GM12878 (cell line): Measurements from ENCODE around the gene MS4A14. TPM values are rescaled to one million over a fixed set of nuclear protein-coding genes. Genes with fewer than 3 reads are reported as not detected.

Experiments
- ATAC-seq: fragments of 200-7000 bp; cut with Tn5 transposase; 3 replicates; pipeline ENCODE4 v1.9.1; 2020; ENCODE audit warnings: mild to moderate bottlenecking, moderate library complexity
- BruUV-seq: library from RNA; stranded (reverse); fragments of 400-500 nt; replicated peaks from 2 replicates; lab custom pipeline; 2021; lab: Mats Ljungman, UMichigan
- CTCF ChIA-PET: fragments of 300-600 bp; sonication (Branson Sonifier 250); formaldehyde crosslinking; extraction: SDS; loops from one replicate; lab custom pipeline; 2021; ENCODE audit warnings: inconsistent platforms; lab: Yijun Ruan, JAX
- POLR2A ChIA-PET: fragments of 350-600 bp; formaldehyde crosslinking; extraction: SDS; loops from one replicate; lab custom pipeline; 2021; ENCODE audit warnings: inconsistent platforms; lab: Charles Lee
- RAD21 ChIA-PET: fragments of 300-600 bp; sonication (Branson Sonifier 250); formaldehyde crosslinking; loops from one replicate; lab custom pipeline; 2023; ENCODE audit warnings: antibody characterized with exemption; ENCODE audit not compliant: unreplicated experiment; lab: Charles Lee
- SMC1A ChIA-PET: fragments of 300-600 bp; sonication (Branson Sonifier 250); formaldehyde crosslinking; loops from one replicate; lab custom pipeline; 2023; ENCODE audit not compliant: unreplicated experiment, uncharacterized antibody; lab: Charles Lee
- DNase-seq: peaks from one replicate; pipeline ENCODE4 v3.0.0-alpha.2; 2011; ENCODE audit warnings: low read depth, low spot score
- FAIRE-seq: peaks from 3 replicates; lab custom pipeline; 2011; peaks lifted over from hg19 to GRCh38; lab: Jason Lieb, UNC
- H2AFZ ChIP-seq: 2 replicates; pipeline ENCODE4 v1.6.0; 2011; ENCODE audit warnings: low read depth, low read length, control low read depth; ENCODE audit not compliant: control insufficient read depth
- H3K27ac ChIP-seq: 2 replicates; pipeline ENCODE4 v1.5.1; 2011; ENCODE audit warnings: control low read depth; ENCODE audit not compliant: control insufficient read depth, insufficient read depth
- H3K27me3 ChIP-seq, 2 experiments: replicated peaks in 1 of 2; 2 replicates each; pipeline versions ENCODE4 v1.6.0 to v1.6.1; 2011; ENCODE audit warnings: low read length in 1 of 2; ENCODE audit not compliant: control insufficient read depth in 2 of 2, insufficient read depth in 2 of 2
- H3K36me3 ChIP-seq, 2 experiments: 2 replicates each; pipeline ENCODE4 v1.5.1; 2011; ENCODE audit warnings: low read length in 1 of 2; ENCODE audit not compliant: control insufficient read depth in 2 of 2, insufficient read depth in 2 of 2
- H3K4me1 ChIP-seq: 2 replicates; pipeline ENCODE4 v1.6.1; 2011; ENCODE audit warnings: mild to moderate bottlenecking, low read length, moderate library complexity, mixed read lengths; ENCODE audit not compliant: control insufficient read depth, insufficient read depth
- H3K4me2 ChIP-seq: 2 replicates; pipeline ENCODE4 v1.6.0; 2011; ENCODE audit warnings: control low read depth; ENCODE audit not compliant: control insufficient read depth, insufficient read depth
- H3K4me3 ChIP-seq: fragments of 200-600 bp; sonication (generic); 2 replicates; pipeline ENCODE4 v1.5.1; 2016
- H3K79me2 ChIP-seq: 2 replicates; pipeline ENCODE4 v1.6.0; 2011; ENCODE audit warnings: low read length; ENCODE audit not compliant: control insufficient read depth, insufficient read depth
- H3K9ac ChIP-seq: 2 replicates; pipeline ENCODE4 v1.8.0; 2011; ENCODE audit warnings: low read length, control low read depth, mixed read lengths; ENCODE audit not compliant: control insufficient read depth, insufficient read depth
- H3K9me3 ChIP-seq: replicated peaks from 3 replicates; pipeline ENCODE4 v1.5.1; 2011; ENCODE audit warnings: mild to moderate bottlenecking, low read length; ENCODE audit not compliant: control insufficient read depth, insufficient read depth
- H4K20me1 ChIP-seq: 2 replicates; pipeline ENCODE4 v1.6.0; 2011; ENCODE audit not compliant: control insufficient read depth, insufficient read depth
- CBX5 ChIP-seq: sonication (generic); IDR thresholded peaks from 2 replicates; pipeline ENCODE4 v1.6.1; 2016; ENCODE audit warnings: low read depth, moderate library complexity, mild to moderate bottlenecking, inconsistent platforms
- CHD2 ChIP-seq: IDR thresholded peaks from 2 replicates; pipeline ENCODE4 v1.6.1; 2011; ENCODE audit warnings: low read depth, low read length, improper control_type of control experiment, borderline replicate concordance
- CTCF ChIP-seq, 3 experiments: IDR thresholded peaks in 2 of 3; conservative IDR thresholded peaks in 1 of 3; 2 replicates each; pipeline ENCODE4 v1.5.1; 2011; ENCODE audit warnings: low read depth in 3 of 3, low read length in 3 of 3, mild to moderate bottlenecking in 3 of 3, control low read depth in 2 of 3, moderate library complexity in 2 of 3, inconsistent platforms in 1 of 3, mixed read lengths in 1 of 3; ENCODE audit not compliant: control insufficient read depth in 2 of 3, insufficient read depth in 1 of 3; ENCODE audit errors: extremely low read depth in 1 of 3
- FOXK2 ChIP-seq: fragments of 450-650 bp; IDR thresholded peaks from 2 replicates; pipeline ENCODE4 v1.6.1; 2017; ENCODE audit warnings: mild to moderate bottlenecking, moderate library complexity
- FOXM1 ChIP-seq: IDR thresholded peaks from 2 replicates; pipeline ENCODE4 v1.6.1; 2012; ENCODE audit warnings: low read depth, mild to moderate bottlenecking, inconsistent platforms, low read length, moderate library complexity
- MEF2A ChIP-seq: IDR thresholded peaks from 2 replicates; pipeline ENCODE4 v1.6.1; 2011; ENCODE audit warnings: low read depth, mild to moderate bottlenecking, low read length, moderate library complexity; ENCODE audit not compliant: insufficient read depth
- MEF2B ChIP-seq: fragments of 450-650 bp; IDR thresholded peaks from 2 replicates; pipeline ENCODE4 v1.6.1; 2018; ENCODE audit warnings: mild to moderate bottlenecking, moderate library complexity; ENCODE audit not compliant: partially characterized antibody, poor library complexity, severe bottlenecking
- PAX8 ChIP-seq: fragments of 450-650 bp; IDR thresholded peaks from 2 replicates; pipeline ENCODE4 v1.6.1; 2017; ENCODE audit warnings: mild to moderate bottlenecking, moderate library complexity
- POU2F2 ChIP-seq: IDR thresholded peaks from 3 replicates; pipeline ENCODE4 v1.6.1; 2011; ENCODE audit warnings: low read depth, mild to moderate bottlenecking, low read length, borderline replicate concordance
- RB1 ChIP-seq: fragments of 450-650 bp; formaldehyde crosslinking; IDR thresholded peaks from 2 replicates; pipeline ENCODE4 v1.6.1; 2017; ENCODE audit warnings: mild to moderate bottlenecking, borderline replicate concordance
- RELA ChIP-seq: fragments of 450-650 bp; IDR thresholded peaks from 2 replicates; pipeline ENCODE4 v1.8.0; 2014; ENCODE audit warnings: borderline replicate concordance; ENCODE audit not compliant: partially characterized antibody
- SKIL ChIP-seq: fragments of 450-650 bp; IDR thresholded peaks from 2 replicates; pipeline ENCODE4 v1.6.1; 2017; ENCODE audit warnings: mild to moderate bottlenecking, low read depth, inconsistent platforms; ENCODE audit not compliant: poor library complexity, severe bottlenecking
- SMAD5 ChIP-seq: IDR thresholded peaks from 2 replicates; pipeline ENCODE4 v1.6.1; 2016; ENCODE audit warnings: antibody characterized with exemption, low read depth
- SMARCA5 ChIP-seq: fragments of 450-650 bp; IDR thresholded peaks from 2 replicates; pipeline ENCODE4 v1.6.1; 2017; ENCODE audit warnings: mild to moderate bottlenecking
- TBL1XR1 ChIP-seq: IDR thresholded peaks from 2 replicates; pipeline ENCODE4 v1.6.1; 2012; ENCODE audit warnings: low read depth, low read length, improper control_type of control experiment
- YY1 ChIP-seq: IDR thresholded peaks from 2 replicates; pipeline ENCODE4 v1.6.1; 2011; ENCODE audit warnings: low read depth, mild to moderate bottlenecking, low read length
- ZNF24 ChIP-seq: fragments of 450-650 bp; IDR thresholded peaks from 2 replicates; pipeline ENCODE4 v1.6.1; 2017; ENCODE audit warnings: antibody characterized with exemption, mild to moderate bottlenecking
- ZNF622 ChIP-seq: fragments of 450-650 bp; IDR thresholded peaks from 2 replicates; pipeline ENCODE4 v1.6.1; 2017; ENCODE audit warnings: mild to moderate bottlenecking, inconsistent platforms
- WGBS: methylation state at CpG from one replicate; pipeline ENCODE4 v1.1.6; 2016; ENCODE audit warnings: low lambda C conversion rate; ENCODE audit not compliant: insufficient replicate concordance, insufficient coverage; ENCODE audit errors: missing lambda C conversion rate; 5-methylcytosine and 5-hydroxymethylcytosine counted together
- in situ Hi-C: fragments of 300-500 bp; cut with MboI; formaldehyde crosslinking; loops from 9 replicates; pipeline ENCODE4 v1.14.3; 2018; ENCODE audit warnings: mixed read lengths
- intact Hi-C: fragments of 100-400 bp; cut with micrococcal nuclease; formaldehyde crosslinking; loops from one replicate; pipeline ENCODE4 v1.14.2; 2022; ENCODE audit not compliant: unreplicated experiment
- polyA plus RNA-seq, 11 experiments: library from polyadenylated mRNA; depleted of rRNA in 4 of 11; unstranded in 6 of 11; stranded (reverse) in 5 of 11; fragments of >200 nt; fragmentation: Nextera tagmentation in 4 of 11; fragmentation: Illumina TruSeq in 1 of 11; extraction: Ambion mirVana in 4 of 11; extraction: Trizol in 1 of 11; gene quantifications; 1 replicate in 1 of 11; 2 replicates in 10 of 11; pipeline versions ENCODE4 v1.2.1 to v1.2.3, GENCODE V29; 2011 to 2016; ENCODE audit warnings: inconsistent platforms in 2 of 11, missing spikeins in 2 of 11, low read depth in 1 of 11
- total RNA-seq, 4 experiments: library from RNA; depleted of rRNA in 3 of 4; stranded (reverse); fragments of >200 nt in 3 of 4; fragmentation: Illumina TruSeq in 1 of 4; extraction: Trizol in 1 of 4; gene quantifications; 2 replicates each; pipeline versions ENCODE4 v1.2.1 to v1.2.3, GENCODE V29; 2013 to 2021

Gene MS4A14
- total and polyA plus RNA-seq, 10 of the 15 experiments (the other 5 are each of a cell fraction or from before 2014, with no cell fraction given), result 0.13 to 1.0 (median 0.63) TPM; not detected in 1

GRCh38 chr11:60363542-60364470 is 32.5 kb upstream of the MS4A14 start:
- intact Hi-C loops, result loop anchor here (1.0 to 5.0 kb wide), 5 partner anchors 99 to 268 kb away; no protein-coding TSS in a partner anchor
- no peaks in the 10 kb centered on the region for H3K36me3 ChIP-seq
- ChIA-PET RAD21 (interaction anchor here (0.5 to 6.7 kb wide), 45 partner anchors 14 to 399 kb away, joined by 3 to 195 read pairs (median 5); partner anchors contain the start of genes MS4A1 and MS4A7), SMC1A (interaction anchor here (0.6 to 11.3 kb wide), 53 partner anchors 11 to 468 kb away, joined by 3 to 298 read pairs (median 5); partner anchors contain the start of genes MS4A1, MS4A15 and MS4A7), POLR2A (interaction anchor here (0.9 to 2.4 kb wide), 4 partner anchors 15 to 124 kb away, joined by 3 to 15 read pairs (median 3); partner anchors contain the start of genes MS4A1 and MS4A7), CTCF (interaction anchor here (0.6 to 8.3 kb wide), 56 partner anchors 9 to 399 kb away, joined by 3 to 190 read pairs (median 5); partner anchors contain the start of genes MS4A1, MS4A4A and MS4A7)
- H3K4me1 ChIP-seq, result peaks cover 14% of the 10 kb centered on the region; the same call in 1 of the 2 replicates
- H3K79me2 ChIP-seq, result peaks cover 2% of the 10 kb centered on the region
- H2AFZ ChIP-seq, result peak overlapping the region; percentile 61
- ATAC-seq, result peak; percentile 92
- TSS peak; percentile 87 for BruUV-seq
- no peaks in the 10 kb centered on the region for H3K27me3 ChIP-seq
- peak overlapping the region; percentile 52; the same call in 1 of the 2 replicates for H3K4me3 ChIP-seq
- no peaks in the 10 kb centered on the region for H4K20me1 ChIP-seq
- peaks cover 20% of the 10 kb centered on the region; the same call in 2 of the 3 replicates for H3K9me3 ChIP-seq
- peak; percentile 88 for DNase-seq
- in situ Hi-C loops, result loop anchor here (10.0 kb wide), 3 partner anchors 101 to 401 kb away; no protein-coding TSS in a partner anchor
- WGBS, result 13% methylated on average over 7 of the region's 7 CpGs
- peak overlapping the region; percentile 36 for H3K27ac ChIP-seq
- H3K4me2 ChIP-seq, result peak overlapping the region; percentile 76
- H3K9ac ChIP-seq, result peak overlapping the region; percentile 35; the same call in 1 of the 2 replicates
- peak; percentile 81 for FAIRE-seq
- TF ChIP-seq RELA, result peak; percentile 15
- peak; percentile 62 for TF ChIP-seq YY1
- no peak for TF ChIP-seq ZNF622
- TF ChIP-seq MEF2B, result peak; percentile 11
- peak; percentile 40 for TF ChIP-seq SKIL
- TF ChIP-seq ZNF24, result peak; percentile 28; the same call in 1 of the 2 replicates
- no peak for TF ChIP-seq PAX8
- 0 out of 2 replicates have a peak, but pooled peaks have one; percentile 41 for TF ChIP-seq MEF2A
- TF ChIP-seq RB1, result peak; percentile 76; the same call in 1 of the 2 replicates
- TF ChIP-seq CHD2, result no peak
- TF ChIP-seq SMARCA5, result 0 out of 2 replicates have a peak, but pooled peaks have one; percentile 63
- peak; percentile 63 to 92 (median 78); a peak in 5 of 6 replicates for TF ChIP-seq CTCF (IDR thresholded peaks at IDR 0.05 in 2 of 3, conservative IDR thresholded peaks at IDR 0.05 in 1 of 3; ENCODE audit: control insufficient read depth in 2 of 3, extremely low read depth in 1 of 3, insufficient read depth in 1 of 3, low read depth in 3 of 3, low read length in 3 of 3)
- TF ChIP-seq FOXK2, result no peak
- no peak for TF ChIP-seq SMAD5
- TF ChIP-seq TBL1XR1, result 0 out of 2 replicates have a peak, but pooled peaks have one; percentile 23
- TF ChIP-seq FOXM1, result peak; percentile 75; the same call in 1 of the 2 replicates
- TF ChIP-seq POU2F2, result peak; percentile 57; the same call in 1 of the 3 replicates
- TF ChIP-seq CBX5, result 0 out of 2 replicates have a peak, but pooled peaks have one; percentile 55
